ENCODE measurements around the gene PSD2. TPM values are rescaled to one million over a fixed set of nuclear protein-coding genes. Genes with fewer than 3 reads are reported as not detected.

The PSD2 gene
- total and polyA plus RNA-seq, 7 donors, result under 0.01 to 0.28 (median 0.10) TPM; not detected in 4

DNA sequence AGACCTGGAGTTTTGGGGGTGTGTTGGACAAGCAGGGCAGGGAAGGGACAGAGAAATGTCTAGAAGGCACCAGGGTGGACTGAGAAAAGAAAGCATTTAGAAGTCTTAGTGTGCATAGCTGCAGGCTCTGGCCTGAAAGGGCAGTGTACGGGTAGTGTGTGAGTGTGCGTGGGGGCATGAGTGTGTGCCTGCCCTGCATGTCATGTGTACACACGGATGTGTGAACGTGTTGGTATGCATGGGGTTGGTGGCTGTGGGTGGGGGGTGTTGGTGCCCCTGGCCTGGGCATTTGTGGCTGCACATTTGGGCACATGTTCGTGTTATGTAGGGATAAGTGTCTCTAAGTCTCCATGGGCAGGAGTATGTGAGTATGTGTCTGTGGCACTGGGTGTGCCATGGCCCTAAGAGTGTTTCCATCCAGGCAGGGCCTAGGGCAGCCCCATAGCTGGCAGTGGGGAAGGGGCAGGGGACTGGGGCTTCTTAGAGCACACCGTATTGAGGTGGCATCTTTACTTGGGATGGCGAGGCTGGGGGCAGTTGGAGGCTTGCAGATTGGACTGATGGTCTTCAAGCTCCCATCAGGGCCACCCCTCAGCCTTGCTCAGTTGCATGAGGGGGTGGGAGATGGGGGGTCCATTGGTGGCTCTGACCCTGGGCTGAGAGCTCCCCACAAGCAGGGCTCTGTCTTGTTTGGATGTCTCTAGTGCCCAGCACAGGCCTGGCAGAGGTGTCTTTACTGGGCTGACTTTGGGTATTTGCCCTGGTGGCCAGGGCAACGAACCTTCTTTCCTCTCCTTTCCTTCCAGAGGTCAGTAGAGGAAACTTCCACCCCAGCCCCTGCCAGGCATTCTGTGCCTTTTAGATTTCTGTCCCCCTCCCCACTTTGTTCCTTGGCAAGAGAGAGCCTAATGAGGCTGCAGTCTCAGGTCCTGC, 15.0 kb downstream of the PSD2 start:
- no peaks in the 10 kb centered on the region for H3K36me3 ChIP-seq
- 74 to 82% methylated on average over 8 of the region's 8 CpGs for WGBS, 2 donors
- H3K4me3 ChIP-seq, result no peak overlapping the region
- TF ChIP-seq POLR2A (IDR thresholded peaks at IDR 0.05) (no peak), POLR2AphosphoS5 (IDR thresholded peaks at IDR 0.05) (no peak), EP300 (IDR thresholded peaks at IDR 0.05) (no peak)
- TF ChIP-seq, protein P1, sequence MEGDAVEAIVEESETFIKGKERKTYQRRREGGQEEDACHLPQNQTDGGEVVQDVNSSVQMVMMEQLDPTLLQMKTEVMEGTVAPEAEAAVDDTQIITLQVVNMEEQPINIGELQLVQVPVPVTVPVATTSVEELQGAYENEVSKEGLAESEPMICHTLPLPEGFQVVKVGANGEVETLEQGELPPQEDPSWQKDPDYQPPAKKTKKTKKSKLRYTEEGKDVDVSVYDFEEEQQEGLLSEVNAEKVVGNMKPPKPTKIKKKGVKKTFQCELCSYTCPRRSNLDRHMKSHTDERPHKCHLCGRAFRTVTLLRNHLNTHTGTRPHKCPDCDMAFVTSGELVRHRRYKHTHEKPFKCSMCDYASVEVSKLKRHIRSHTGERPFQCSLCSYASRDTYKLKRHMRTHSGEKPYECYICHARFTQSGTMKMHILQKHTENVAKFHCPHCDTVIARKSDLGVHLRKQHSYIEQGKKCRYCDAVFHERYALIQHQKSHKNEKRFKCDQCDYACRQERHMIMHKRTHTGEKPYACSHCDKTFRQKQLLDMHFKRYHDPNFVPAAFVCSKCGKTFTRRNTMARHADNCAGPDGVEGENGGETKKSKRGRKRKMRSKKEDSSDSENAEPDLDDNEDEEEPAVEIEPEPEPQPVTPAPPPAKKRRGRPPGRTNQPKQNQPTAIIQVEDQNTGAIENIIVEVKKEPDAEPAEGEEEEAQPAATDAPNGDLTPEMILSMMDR (IDR thresholded peaks at IDR 0.05), result no peak
- intact Hi-C loops (cut with DNase I), result no loop called here
- H3K27me3 ChIP-seq, result peaks cover 0 to 12% (median 0%) of the 10 kb centered on the region in 3 donors
- H3K9me3 ChIP-seq, result no peaks in the 10 kb centered on the region
- no peaks in the 10 kb centered on the region for H3K4me1 ChIP-seq
- DNase-seq, result no peak
- H3K27ac ChIP-seq, result no peak overlapping the region

DNA sequence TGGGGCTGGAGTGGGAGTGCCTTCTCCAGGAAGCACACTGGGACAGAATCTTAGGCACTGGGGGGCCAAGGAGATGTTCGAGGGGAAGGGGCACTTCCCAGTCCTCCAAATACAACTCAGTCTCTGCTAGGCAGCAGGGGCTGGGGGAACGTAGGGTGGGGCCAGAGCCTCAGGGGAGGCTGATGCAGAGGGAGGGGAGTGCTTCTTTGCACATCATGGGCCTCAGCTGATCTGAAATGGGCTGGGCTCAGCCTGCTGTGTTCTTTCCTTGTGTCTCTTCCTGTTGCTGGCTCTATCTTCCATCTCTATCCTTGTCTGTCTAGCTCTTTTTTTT, 15.6 kb downstream of the PSD2 start:
- WGBS, 2 donors, result 28 to 44% methylated on average over 2 of the region's 2 CpGs
- H3K4me1 ChIP-seq, result no peaks in the 10 kb centered on the region

DNA sequence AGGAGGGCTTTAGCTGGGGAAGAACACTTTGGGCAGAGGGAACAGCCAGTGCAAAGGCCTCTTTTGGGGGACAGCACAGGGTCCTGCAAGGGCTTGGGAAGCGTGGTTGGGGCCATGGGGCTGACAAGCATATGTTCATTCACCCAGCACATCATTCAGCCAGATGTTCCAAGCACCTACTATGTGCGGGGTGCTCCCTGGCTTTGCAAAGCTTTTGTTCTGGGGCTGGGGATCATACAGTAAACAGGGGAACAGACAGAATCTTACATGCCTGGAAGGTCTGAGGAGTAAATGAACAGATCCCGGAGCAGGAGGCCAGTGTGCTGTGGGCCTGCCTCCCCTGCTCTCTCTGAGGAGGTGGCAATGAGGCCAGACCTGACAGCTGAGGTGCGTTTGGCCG, 16.7 kb downstream of the PSD2 start:
- peaks cover 0 to 12% (median 0%) of the 10 kb centered on the region in 3 donors for H3K27me3 ChIP-seq
- WGBS, 2 donors, result 72 to 76% methylated on average over 5 of the region's 5 CpGs
- H3K9me3 ChIP-seq, result no peaks in the 10 kb centered on the region
- TF ChIP-seq, protein P1 (IDR thresholded peaks at IDR 0.05), result no peak
- TF ChIP-seq EP300 (IDR thresholded peaks at IDR 0.05), result no peak
- no peak for TF ChIP-seq POLR2AphosphoS5 (IDR thresholded peaks at IDR 0.05)
- no peak for TF ChIP-seq POLR2A (IDR thresholded peaks at IDR 0.05)
- intact Hi-C loops (cut with DNase I), result no loop called here
- no peaks in the 10 kb centered on the region for H3K4me1 ChIP-seq
- no peak for DNase-seq
- H3K36me3 ChIP-seq, result no peaks in the 10 kb centered on the region
- H3K4me3 ChIP-seq, result no peak overlapping the region
- no peak overlapping the region for H3K27ac ChIP-seq

More for the DNA sequence above, 15.6 kb downstream of the PSD2 start:
- Histone ChIP-seq H3K4me3 (no peak overlapping the region), H3K27me3 (peaks cover 0 to 12% (median 0%) of the 10 kb centered on the region in 3 donors), H3K36me3 (no peaks in the 10 kb centered on the region), H3K9me3 (no peaks in the 10 kb centered on the region), H3K27ac (no peak overlapping the region)
- no peak for DNase-seq
- TF ChIP-seq POLR2A (IDR thresholded peaks at IDR 0.05), result no peak
- no peak for TF ChIP-seq EP300 (IDR thresholded peaks at IDR 0.05)
- TF ChIP-seq, protein P1 (IDR thresholded peaks at IDR 0.05), result no peak
- TF ChIP-seq POLR2AphosphoS5 (IDR thresholded peaks at IDR 0.05), result no peak
- intact Hi-C loops (cut with DNase I), result no loop called here

DNA sequence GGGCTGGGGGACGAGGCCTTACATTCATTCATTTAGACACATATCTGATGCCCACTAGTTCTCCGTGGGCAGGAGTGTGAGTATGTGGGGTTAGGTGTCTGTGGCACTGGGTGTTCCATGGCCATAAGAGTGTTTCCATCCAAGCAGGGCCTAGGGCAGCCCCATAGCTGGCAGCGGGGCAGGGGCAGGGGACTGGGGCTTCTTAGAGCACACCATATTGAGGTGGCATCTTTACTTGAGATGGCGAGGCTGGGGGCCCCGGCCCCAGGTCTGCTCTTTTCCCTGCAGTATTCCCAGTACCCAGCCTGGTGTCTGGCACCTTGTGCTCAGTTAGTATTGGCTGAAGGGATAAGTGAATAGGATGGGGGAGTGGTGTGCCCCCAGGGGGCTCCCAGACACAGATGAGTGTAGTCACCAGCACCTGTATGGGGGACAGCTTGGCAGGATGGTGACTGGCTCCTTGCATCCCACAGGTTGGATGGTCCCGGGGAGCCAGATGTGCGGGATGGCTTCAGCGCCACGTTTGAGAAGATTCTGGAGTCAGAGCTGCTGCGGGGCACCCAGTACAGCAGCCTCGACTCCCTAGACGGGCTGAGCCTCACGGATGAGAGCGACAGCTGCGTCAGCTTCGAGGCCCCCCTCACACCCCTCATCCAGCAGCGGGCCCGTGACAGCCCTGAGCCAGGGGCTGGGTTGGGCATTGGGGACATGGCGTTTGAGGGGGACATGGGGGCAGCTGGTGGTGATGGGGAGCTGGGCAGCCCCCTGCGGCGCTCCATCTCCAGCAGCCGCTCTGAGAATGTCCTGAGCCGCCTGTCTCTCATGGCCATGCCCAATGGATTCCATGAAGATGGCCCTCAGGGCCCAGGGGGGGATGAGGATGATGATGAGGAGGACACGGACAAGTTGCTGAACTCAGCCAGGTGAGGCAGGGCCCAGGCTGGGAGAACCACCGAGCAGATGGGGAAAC, 17.5 kb downstream of the PSD2 start:
- Histone ChIP-seq H3K9me3 (no peaks in the 10 kb centered on the region), H3K4me1 (no peaks in the 10 kb centered on the region), H3K36me3 (no peaks in the 10 kb centered on the region), H3K27me3 (peaks cover 0 to 8% (median 0%) of the 10 kb centered on the region in 3 donors), H3K4me3 (no peak overlapping the region), H3K27ac (no peak overlapping the region)
- DNase-seq, result no peak
- TF ChIP-seq POLR2AphosphoS5 (IDR thresholded peaks at IDR 0.05) (no peak), POLR2A (IDR thresholded peaks at IDR 0.05) (no peak), EP300 (IDR thresholded peaks at IDR 0.05) (no peak)
- TF ChIP-seq, protein P1 (IDR thresholded peaks at IDR 0.05), result no peak
- intact Hi-C loops (cut with DNase I), result no loop called here
- 90 to 92% methylated on average over 25 of the region's 25 CpGs for WGBS, 2 donors

Data from sigmoid colon (tissue), 7 donors.